ENCODE measurements around the gene SEZ6L.

SEZ6L gene

GRCh38 chr22:26169315-26170111, at the start of gene SEZ6L:
TSS of gene SEZ6L (plus strand) at chr22:26169462. CDS start at chr22:26169670, 208 bp downstream.
- no peak within 1 kb of the TSS for H3K9ac ChIP-seq (ENCODE audit: low read length)
- H3K4me1 ChIP-seq (ENCODE audit: control insufficient read depth, insufficient read depth, low read length) = no peaks in the 10 kb centered on the region
- peaks cover 25% of the 10 kb centered on the region for H3K27me3 ChIP-seq (ENCODE audit: control insufficient read depth, insufficient read depth, low read length)
- no peak within 1 kb of the TSS for H3K27ac ChIP-seq (ENCODE audit: low read depth, low read length)
- H3K36me3 ChIP-seq (ENCODE audit: control insufficient read depth, insufficient read depth, low read length) = no peaks in the 10 kb centered on the region
- peak within 1 kb of the TSS; percentile 11 for H3K4me3 ChIP-seq (ENCODE audit: low read length)

GRCh38 chr22:26122920-26123468, 46.3 kb upstream of the SEZ6L start:
- Histone ChIP-seq H3K27ac (ENCODE audit: low read depth, low read length) (no peak overlapping the region), H3K4me3 (ENCODE audit: low read length) (no peak overlapping the region), H3K36me3 (ENCODE audit: control insufficient read depth, insufficient read depth, low read length) (no peaks in the 10 kb centered on the region), H3K27me3 (ENCODE audit: control insufficient read depth, insufficient read depth, low read length) (no peaks in the 10 kb centered on the region), H3K9ac (ENCODE audit: low read length) (no peak overlapping the region), H3K4me1 (ENCODE audit: control insufficient read depth, insufficient read depth, low read length) (no peaks in the 10 kb centered on the region)

- Histone ChIP-seq H3K27ac (ENCODE audit: low read depth, low read length) (no peak overlapping the region), H3K36me3 (ENCODE audit: control insufficient read depth, insufficient read depth, low read length) (no peaks in the 10 kb centered on the region), H3K4me1 (ENCODE audit: control insufficient read depth, insufficient read depth, low read length) (no peaks in the 10 kb centered on the region), H3K27me3 (ENCODE audit: control insufficient read depth, insufficient read depth, low read length) (no peaks in the 10 kb centered on the region), H3K9ac (ENCODE audit: low read length) (no peak overlapping the region), H3K4me3 (ENCODE audit: low read length) (no peak overlapping the region)
Observed at GRCh38 chr22:26124991-26125725, 44.1 kb upstream of the SEZ6L start.

- H3K27ac ChIP-seq (ENCODE audit: low read depth, low read length) = no peak overlapping the region
- H3K36me3 ChIP-seq (ENCODE audit: control insufficient read depth, insufficient read depth, low read length) = no peaks in the 10 kb centered on the region
Observed at GRCh38 chr22:26127126-26127525, 42.1 kb upstream of the SEZ6L start.

GRCh38 chr22:26127556-26127955, 41.7 kb upstream of the SEZ6L start:
- Histone ChIP-seq H3K4me3 (ENCODE audit: low read length) (no peak overlapping the region), H3K36me3 (ENCODE audit: control insufficient read depth, insufficient read depth, low read length) (no peaks in the 10 kb centered on the region), H3K9ac (ENCODE audit: low read length) (no peak overlapping the region), H3K27ac (ENCODE audit: low read depth, low read length) (no peak overlapping the region), H3K4me1 (ENCODE audit: control insufficient read depth, insufficient read depth, low read length) (no peaks in the 10 kb centered on the region), H3K27me3 (ENCODE audit: control insufficient read depth, insufficient read depth, low read length) (no peaks in the 10 kb centered on the region)

More at GRCh38 chr22:26127126-26127525, 42.1 kb upstream of the SEZ6L start:
- no peak overlapping the region for H3K9ac ChIP-seq (ENCODE audit: low read length)
- H3K4me1 ChIP-seq (ENCODE audit: control insufficient read depth, insufficient read depth, low read length) = no peaks in the 10 kb centered on the region
- H3K27me3 ChIP-seq (ENCODE audit: control insufficient read depth, insufficient read depth, low read length) = no peaks in the 10 kb centered on the region
- no peak overlapping the region for H3K4me3 ChIP-seq (ENCODE audit: low read length)

- Histone ChIP-seq H3K27ac (ENCODE audit: low read depth, low read length) (no peak overlapping the region), H3K27me3 (ENCODE audit: control insufficient read depth, insufficient read depth, low read length) (peaks cover 3% of the 10 kb centered on the region), H3K4me3 (ENCODE audit: low read length) (no peak overlapping the region)
Observed at GRCh38 chr22:26131589-26132154, 37.6 kb upstream of the SEZ6L start.

GRCh38 chr22:26134654-26135330, 34.5 kb upstream of the SEZ6L start:
- Histone ChIP-seq H3K9ac (ENCODE audit: low read length) (no peak overlapping the region), H3K27me3 (ENCODE audit: control insufficient read depth, insufficient read depth, low read length) (peaks cover 3% of the 10 kb centered on the region), H3K4me3 (ENCODE audit: low read length) (no peak overlapping the region), H3K4me1 (ENCODE audit: control insufficient read depth, insufficient read depth, low read length) (no peaks in the 10 kb centered on the region), H3K36me3 (ENCODE audit: control insufficient read depth, insufficient read depth, low read length) (no peaks in the 10 kb centered on the region), H3K27ac (ENCODE audit: low read depth, low read length) (no peak overlapping the region)

More at GRCh38 chr22:26131589-26132154, 37.6 kb upstream of the SEZ6L start:
- Histone ChIP-seq H3K4me1 (ENCODE audit: control insufficient read depth, insufficient read depth, low read length) (no peaks in the 10 kb centered on the region), H3K9ac (ENCODE audit: low read length) (no peak overlapping the region), H3K36me3 (ENCODE audit: control insufficient read depth, insufficient read depth, low read length) (no peaks in the 10 kb centered on the region)

GRCh38 chr22:26135806-26136205, 33.5 kb upstream of the SEZ6L start:
- Histone ChIP-seq H3K27ac (ENCODE audit: low read depth, low read length) (no peak overlapping the region), H3K9ac (ENCODE audit: low read length) (no peak overlapping the region), H3K36me3 (ENCODE audit: control insufficient read depth, insufficient read depth, low read length) (no peaks in the 10 kb centered on the region), H3K27me3 (ENCODE audit: control insufficient read depth, insufficient read depth, low read length) (peaks cover 3% of the 10 kb centered on the region), H3K4me3 (ENCODE audit: low read length) (no peak overlapping the region), H3K4me1 (ENCODE audit: control insufficient read depth, insufficient read depth, low read length) (no peaks in the 10 kb centered on the region)

- H3K27ac ChIP-seq (ENCODE audit: low read depth, low read length) = no peak overlapping the region
- H3K4me3 ChIP-seq (ENCODE audit: low read length) = no peak overlapping the region
- H3K9ac ChIP-seq (ENCODE audit: low read length) = no peak overlapping the region
- no peaks in the 10 kb centered on the region for H3K4me1 ChIP-seq (ENCODE audit: control insufficient read depth, insufficient read depth, low read length)
- no peaks in the 10 kb centered on the region for H3K36me3 ChIP-seq (ENCODE audit: control insufficient read depth, insufficient read depth, low read length)
- peaks cover 3% of the 10 kb centered on the region for H3K27me3 ChIP-seq (ENCODE audit: control insufficient read depth, insufficient read depth, low read length)
Observed at GRCh38 chr22:26139310-26139709, 30.0 kb upstream of the SEZ6L start.

GRCh38 chr22:26141831-26142230, 27.4 kb upstream of the SEZ6L start:
- Histone ChIP-seq H3K27ac (ENCODE audit: low read depth, low read length) (no peak overlapping the region), H3K36me3 (ENCODE audit: control insufficient read depth, insufficient read depth, low read length) (no peaks in the 10 kb centered on the region), H3K9ac (ENCODE audit: low read length) (no peak overlapping the region), H3K4me3 (ENCODE audit: low read length) (no peak overlapping the region), H3K4me1 (ENCODE audit: control insufficient read depth, insufficient read depth, low read length) (no peaks in the 10 kb centered on the region), H3K27me3 (ENCODE audit: control insufficient read depth, insufficient read depth, low read length) (peaks cover 3% of the 10 kb centered on the region)

GRCh38 chr22:26143806-26144325, 25.4 kb upstream of the SEZ6L start:
- Histone ChIP-seq H3K27ac (ENCODE audit: low read depth, low read length) (no peak overlapping the region), H3K27me3 (ENCODE audit: control insufficient read depth, insufficient read depth, low read length) (peaks cover 3% of the 10 kb centered on the region), H3K9ac (ENCODE audit: low read length) (no peak overlapping the region), H3K4me1 (ENCODE audit: control insufficient read depth, insufficient read depth, low read length) (no peaks in the 10 kb centered on the region), H3K36me3 (ENCODE audit: control insufficient read depth, insufficient read depth, low read length) (no peaks in the 10 kb centered on the region), H3K4me3 (ENCODE audit: low read length) (no peak overlapping the region)

GRCh38 chr22:26159886-26160285, 9.4 kb upstream of the SEZ6L start:
- Histone ChIP-seq H3K27me3 (ENCODE audit: control insufficient read depth, insufficient read depth, low read length) (no peaks in the 10 kb centered on the region), H3K27ac (ENCODE audit: low read depth, low read length) (no peak overlapping the region), H3K36me3 (ENCODE audit: control insufficient read depth, insufficient read depth, low read length) (no peaks in the 10 kb centered on the region), H3K9ac (ENCODE audit: low read length) (no peak overlapping the region), H3K4me3 (ENCODE audit: low read length) (no peak overlapping the region), H3K4me1 (ENCODE audit: control insufficient read depth, insufficient read depth, low read length) (no peaks in the 10 kb centered on the region)

All from rectal smooth muscle tissue (tissue), 1 donor.